ENCODE results near the gene ULBP2.
"Not testable (repeated sequence)": the region's sequence is repeated elsewhere in the genome, so short reads cannot be mapped to it uniquely, and the experiment has no call there.

ULBP2 gene

GRCh38 chr6:149909701-149910470 is 31.9 kb upstream of the ULBP2 start:
- TF ChIP-seq BACH2 (CRISPR knock-in tag; IDR thresholded peaks at IDR 0.05; ENCODE audit: borderline replicate concordance) (no peak), ZNF70 (CRISPR knock-in tag; IDR thresholded peaks at IDR 0.05) (no peak), CSRNP3 (CRISPR knock-in tag; IDR thresholded peaks at IDR 0.05) (no peak), RARB (CRISPR knock-in tag; IDR thresholded peaks at IDR 0.05) (no peak), PPARA (CRISPR knock-in tag; IDR thresholded peaks at IDR 0.05; ENCODE audit: borderline replicate concordance) (no peak)
- ATAC-seq: no peak

GRCh38 chr6:149910721-149911151 is 31.1 kb upstream of the ULBP2 start:
- no peak for TF ChIP-seq ARNTL (CRISPR knock-in tag; IDR thresholded peaks at IDR 0.05; ENCODE audit: borderline replicate concordance, low read depth)
- TF ChIP-seq TOX (CRISPR knock-in tag; IDR thresholded peaks at IDR 0.05; ENCODE audit: borderline replicate concordance): no peak
- no peak for TF ChIP-seq TSHZ2 (CRISPR knock-in tag; IDR thresholded peaks at IDR 0.05)
- no peak for TF ChIP-seq POU6F1 (CRISPR knock-in tag; IDR thresholded peaks at IDR 0.05; ENCODE audit: borderline replicate concordance, low read depth)
- no peak for TF ChIP-seq OSR1 (CRISPR knock-in tag; IDR thresholded peaks at IDR 0.05)
- no peak for TF ChIP-seq BACH2 (CRISPR knock-in tag; IDR thresholded peaks at IDR 0.05; ENCODE audit: borderline replicate concordance)
- no peak for TF ChIP-seq ZNF70 (CRISPR knock-in tag; IDR thresholded peaks at IDR 0.05)
- no peak for TF ChIP-seq ISL1 (CRISPR knock-in tag; IDR thresholded peaks at IDR 0.05)
- TF ChIP-seq GLIS3 (CRISPR knock-in tag; IDR thresholded peaks at IDR 0.05): no peak
- TF ChIP-seq ESRRG (CRISPR knock-in tag; IDR thresholded peaks at IDR 0.05): no peak
- no peak for TF ChIP-seq ZNF565 (CRISPR knock-in tag; conservative IDR thresholded peaks at IDR 0.05; ENCODE audit: low read depth)
- ATAC-seq: no peak

- ATAC-seq: not testable (repeated sequence)
Measured at GRCh38 chr6:149912680-149913079, 29.1 kb upstream of the ULBP2 start.

GRCh38 chr6:149913085-149913484 is 28.7 kb upstream of the ULBP2 start:
- no peak for ATAC-seq
- TF ChIP-seq CSRNP3 (CRISPR knock-in tag; IDR thresholded peaks at IDR 0.05): no peak
- no peak for TF ChIP-seq PATZ1 (CRISPR knock-in tag; IDR thresholded peaks at IDR 0.05; ENCODE audit: borderline replicate concordance)
- no peak for TF ChIP-seq ZNF70 (CRISPR knock-in tag; IDR thresholded peaks at IDR 0.05)
- no peak for TF ChIP-seq ZFP30 (CRISPR knock-in tag; IDR thresholded peaks at IDR 0.05)
- no peak for TF ChIP-seq TCF4 (CRISPR knock-in tag; IDR thresholded peaks at IDR 0.05; ENCODE audit: borderline replicate concordance)
- TF ChIP-seq ZC3H10 (CRISPR knock-in tag; IDR thresholded peaks at IDR 0.05): no peak
- no peak for TF ChIP-seq SNAI2 (CRISPR knock-in tag; IDR thresholded peaks at IDR 0.05)
- TF ChIP-seq OSR1 (CRISPR knock-in tag; IDR thresholded peaks at IDR 0.05): no peak
- TF ChIP-seq BACH2 (CRISPR knock-in tag; IDR thresholded peaks at IDR 0.05; ENCODE audit: borderline replicate concordance): no peak
- no peak for TF ChIP-seq ZNF565 (CRISPR knock-in tag; conservative IDR thresholded peaks at IDR 0.05; ENCODE audit: low read depth)
- no peak for TF ChIP-seq GLIS3 (CRISPR knock-in tag; IDR thresholded peaks at IDR 0.05)
- TF ChIP-seq ZNF8 (CRISPR knock-in tag; IDR thresholded peaks at IDR 0.05): no peak
- TF ChIP-seq TOX (CRISPR knock-in tag; IDR thresholded peaks at IDR 0.05; ENCODE audit: borderline replicate concordance): no peak
- TF ChIP-seq CREB5 (CRISPR knock-in tag; IDR thresholded peaks at IDR 0.05; ENCODE audit: low read depth): no peak
- TF ChIP-seq ZFP3 (CRISPR knock-in tag; IDR thresholded peaks at IDR 0.05): no peak

Measured in SK-N-SH treated with all-trans-retinoic acid at 6 μM for 48 hours (cell line).